IPS DF 4.7 (cell line): Measurements from ENCODE around the gene RHEB.

ENCODE experiments used
- DNase-seq: peaks from one replicate; pipeline ENCODE4 v3.0.0-alpha.2; 2013; ENCODE audit warnings: low spot score; ENCODE audit errors: extremely low read depth

The RHEB gene

GRCh38 chr7:151433721-151434400, 85.8 kb downstream of the RHEB start:
- DNase-seq: no peak

- no peak for DNase-seq
These were observed 86.8 kb downstream of the RHEB start for GRCh38 chr7:151432658-151433521.

- no peak for DNase-seq
These were observed 87.9 kb downstream of the RHEB start for GRCh38 chr7:151431768-151432311.

GRCh38 chr7:151431281-151431767, 88.4 kb downstream of the RHEB start:
- no peak for DNase-seq

GRCh38 chr7:151430391-151431205, 89.1 kb downstream of the RHEB start:
- no peak for DNase-seq

GRCh38 chr7:151429560-151430331, 89.9 kb downstream of the RHEB start:
- no peak for DNase-seq

GRCh38 chr7:151429237-151429559, 90.5 kb downstream of the RHEB start:
- DNase-seq: no peak

GRCh38 chr7:151428378-151429236, 91.1 kb downstream of the RHEB start:
- no peak for DNase-seq

GRCh38 chr7:151427705-151428377, 91.9 kb downstream of the RHEB start:
- no peak for DNase-seq

- DNase-seq: no peak
These were observed 92.6 kb downstream of the RHEB start for GRCh38 chr7:151426904-151427704.

GRCh38 chr7:151426441-151426903, 93.2 kb downstream of the RHEB start:
- DNase-seq: no peak

GRCh38 chr7:151425670-151426440, 93.8 kb downstream of the RHEB start:
- no peak for DNase-seq

- DNase-seq: no peak
These were observed 94.9 kb downstream of the RHEB start for GRCh38 chr7:151424799-151425198.

GRCh38 chr7:151423936-151424335, 95.8 kb downstream of the RHEB start:
- no peak for DNase-seq

GRCh38 chr7:151423226-151423625, 96.5 kb downstream of the RHEB start:
- no peak for DNase-seq

GRCh38 chr7:151422212-151422611, 97.5 kb downstream of the RHEB start:
- DNase-seq: no peak

- DNase-seq: no peak
These were observed 99.6 kb downstream of the RHEB start for GRCh38 chr7:151420144-151420543.

- no peak for DNase-seq
These were observed 102.8 kb downstream of the RHEB start for GRCh38 chr7:151416941-151417315.
